HG03108 (cell line): ENCODE measurements around the gene FRMD3.
"Not testable (repeated sequence)": the region's sequence is repeated elsewhere in the genome, so short reads cannot be mapped to it uniquely, and the experiment has no call there.

Experiments
- ATAC-seq: cut with Tn5 transposase; IDR thresholded peaks from one replicate; pipeline ENCODE4 v1.9.1; 2021; ENCODE audit warnings: moderate library complexity; ENCODE audit not compliant: unreplicated experiment

Gene FRMD3

GRCh38 chr9:83523684-83524083, 14.5 kb downstream of the FRMD3 start:
- no peak for ATAC-seq

- no peak for ATAC-seq
Observed at GRCh38 chr9:83521411-83521810, 16.8 kb downstream of the FRMD3 start.

GRCh38 chr9:83521011-83521410, 17.2 kb downstream of the FRMD3 start:
- ATAC-seq = no peak

DNA sequence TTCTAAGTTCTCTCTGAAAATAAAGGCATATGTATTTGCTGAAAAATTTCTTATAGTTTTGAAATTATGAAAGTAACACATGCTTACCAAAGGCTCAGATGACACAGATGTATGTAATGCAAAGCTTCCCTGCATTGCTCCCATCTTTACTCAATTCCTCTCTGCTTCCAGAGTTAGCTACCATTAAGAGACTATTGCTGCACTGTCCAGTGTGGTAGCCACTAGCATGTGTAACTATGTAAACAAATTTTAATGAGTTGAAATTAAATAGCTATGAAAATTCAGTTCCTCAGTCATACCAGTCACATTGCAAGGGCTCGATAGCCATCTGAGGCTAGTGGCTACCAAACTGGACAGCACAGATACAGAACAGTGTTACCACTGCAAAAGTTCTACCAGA, 17.9 kb downstream of the FRMD3 start:
- no peak for ATAC-seq

GRCh38 chr9:83517980-83518379, 20.2 kb downstream of the FRMD3 start:
- not testable (repeated sequence) for ATAC-seq

GRCh38 chr9:83514767-83515166, 23.4 kb downstream of the FRMD3 start:
- ATAC-seq = no peak

GRCh38 chr9:83512621-83513020, 25.6 kb downstream of the FRMD3 start:
- ATAC-seq = no peak

- peak; percentile 88 for ATAC-seq
Observed at GRCh38 chr9:83511051-83511450, 27.1 kb downstream of the FRMD3 start.

DNA sequence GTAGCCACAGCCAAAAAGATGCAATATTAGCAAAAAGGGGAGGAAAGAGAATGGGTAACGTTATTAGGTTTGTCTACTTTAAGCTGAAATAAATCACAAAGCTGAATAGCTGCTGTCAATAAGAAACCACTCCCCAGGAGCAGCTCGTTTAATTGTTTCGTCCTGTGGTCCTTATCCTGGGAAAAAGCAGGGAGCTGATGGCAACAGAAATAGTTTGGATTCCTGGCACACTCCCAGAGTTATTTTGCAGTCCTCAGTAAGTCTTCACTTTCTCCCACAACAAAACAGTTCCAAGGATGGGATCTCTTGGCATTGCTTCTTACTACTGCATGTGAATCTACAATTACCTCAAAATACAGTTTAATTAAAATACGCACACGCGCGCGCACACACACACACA, 28.8 kb downstream of the FRMD3 start:
- no peak for ATAC-seq

DNA sequence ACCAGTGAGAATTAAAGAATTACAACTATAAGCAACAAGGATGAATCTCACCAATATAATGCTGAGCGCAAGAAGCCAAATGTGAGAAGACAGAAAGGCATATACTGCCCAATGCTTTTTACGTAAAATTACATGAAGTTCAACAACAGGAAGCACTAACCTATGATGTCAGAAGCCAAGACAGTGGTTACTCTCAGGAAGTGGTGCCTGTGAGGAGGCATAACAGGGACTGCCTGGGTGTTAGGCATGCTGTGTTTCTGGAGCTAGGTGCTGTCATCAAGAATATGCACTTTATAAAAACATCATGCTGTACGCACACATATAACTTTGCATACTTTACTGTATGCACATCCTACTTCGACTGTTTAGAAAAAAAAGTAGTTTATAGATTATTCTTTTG, 30.1 kb downstream of the FRMD3 start:
- ATAC-seq = no peak

DNA sequence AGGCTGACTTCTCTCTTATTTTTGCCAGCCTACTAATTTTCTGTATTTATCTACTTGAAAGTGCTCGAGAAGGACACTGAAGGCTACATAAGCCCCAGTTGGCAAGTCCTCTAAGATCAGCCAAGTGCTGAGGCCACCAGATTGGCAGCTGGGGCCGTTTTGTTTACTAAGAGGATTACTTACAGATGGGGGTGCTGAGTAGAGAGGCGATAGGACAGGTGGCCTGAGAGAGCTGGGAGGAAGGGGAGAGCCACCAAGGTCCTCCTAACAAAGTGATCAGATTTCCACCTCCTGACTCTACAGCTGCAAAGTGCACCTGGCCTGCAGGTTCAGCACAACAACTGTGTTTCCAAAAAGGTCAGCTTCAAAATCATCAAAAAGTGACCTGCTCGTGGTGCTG, 32.9 kb downstream of the FRMD3 start:
- ATAC-seq = no peak

DNA sequence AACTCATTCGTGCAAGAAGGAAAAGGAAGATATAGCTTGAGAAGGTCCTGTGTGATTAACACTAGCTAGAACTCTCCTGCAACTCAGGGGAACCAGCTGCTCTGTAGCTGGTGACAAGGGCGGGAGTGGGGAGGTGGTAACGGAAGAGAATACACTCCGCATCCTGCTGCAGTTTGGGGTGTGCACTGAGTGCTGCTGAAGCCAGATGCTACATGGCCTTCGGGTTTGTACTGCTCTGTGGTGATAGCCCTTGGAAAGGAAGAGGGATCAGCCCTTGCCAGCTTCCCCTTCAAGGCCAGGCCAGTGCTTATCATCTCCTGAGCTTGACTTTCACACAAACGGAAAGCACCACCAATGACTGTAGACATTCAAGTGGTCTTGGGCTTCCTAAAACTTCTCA, 34.3 kb downstream of the FRMD3 start:
- no peak for ATAC-seq

GRCh38 chr9:83501565-83501964, 36.6 kb downstream of the FRMD3 start:
- no peak for ATAC-seq

- no peak for ATAC-seq
Observed at GRCh38 chr9:83497441-83497840, 40.8 kb downstream of the FRMD3 start.

DNA sequence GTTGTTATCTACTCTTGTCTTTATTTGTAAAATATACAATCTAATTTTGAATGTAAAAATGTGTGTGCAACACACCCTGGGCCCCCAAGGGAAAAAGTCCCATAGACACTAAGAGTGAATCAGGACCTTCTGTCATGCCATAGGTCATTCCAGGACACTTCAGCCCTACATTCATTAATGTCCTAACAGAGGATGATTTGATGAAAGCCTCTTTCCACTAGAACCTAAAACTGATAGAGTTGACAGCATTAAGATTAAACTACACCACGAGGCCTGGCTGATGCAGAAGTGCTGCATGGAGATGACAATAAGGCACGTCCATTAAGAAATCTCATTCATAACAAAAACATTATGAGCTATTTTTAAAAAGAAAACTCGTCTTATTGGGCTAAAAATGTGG, 46.2 kb downstream of the FRMD3 start:
- no peak for ATAC-seq

- no peak for ATAC-seq
Observed at GRCh38 chr9:83491413-83491812, 46.8 kb downstream of the FRMD3 start.

DNA sequence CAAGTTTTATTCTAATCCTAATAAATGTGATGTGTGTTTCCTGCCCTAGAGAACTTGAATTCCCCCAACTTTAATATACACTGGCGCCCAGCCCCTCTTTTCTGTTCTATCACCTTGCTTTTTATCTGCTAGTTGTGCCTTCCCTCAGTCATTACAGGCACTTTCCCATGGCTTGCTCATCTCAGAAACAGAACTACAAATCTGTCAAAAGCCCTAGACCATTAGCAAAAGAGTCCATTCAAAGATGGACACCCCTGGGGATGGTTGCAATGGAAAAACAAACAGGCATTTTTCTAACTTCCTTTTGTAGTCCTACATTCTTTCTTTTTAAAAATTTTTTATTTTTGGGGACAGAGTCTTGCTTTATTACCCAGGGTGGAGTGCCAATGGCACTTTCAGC, 48.2 kb downstream of the FRMD3 start:
- no peak for ATAC-seq

GRCh38 chr9:83484990-83485389, 53.2 kb downstream of the FRMD3 start:
- ATAC-seq = no peak

DNA sequence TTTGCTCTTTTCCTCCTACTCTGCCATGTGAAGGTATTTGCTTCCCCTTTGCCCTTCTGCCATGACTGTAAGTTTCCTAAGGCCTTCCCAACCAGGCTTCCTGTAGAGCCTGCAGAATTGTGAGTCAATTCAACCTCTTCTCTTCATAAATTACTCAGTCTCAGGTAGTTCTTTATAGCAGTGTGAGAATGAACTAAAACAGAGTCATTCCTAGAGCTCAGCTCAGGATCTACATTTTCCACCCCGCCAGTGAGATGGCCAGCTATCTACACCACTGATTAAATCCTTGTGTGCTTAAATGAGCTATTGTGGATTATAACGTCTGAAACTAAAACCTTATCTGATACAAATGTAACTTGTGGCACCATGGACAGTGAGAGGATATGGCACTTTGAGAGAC, 55.0 kb downstream of the FRMD3 start:
- no peak for ATAC-seq

DNA sequence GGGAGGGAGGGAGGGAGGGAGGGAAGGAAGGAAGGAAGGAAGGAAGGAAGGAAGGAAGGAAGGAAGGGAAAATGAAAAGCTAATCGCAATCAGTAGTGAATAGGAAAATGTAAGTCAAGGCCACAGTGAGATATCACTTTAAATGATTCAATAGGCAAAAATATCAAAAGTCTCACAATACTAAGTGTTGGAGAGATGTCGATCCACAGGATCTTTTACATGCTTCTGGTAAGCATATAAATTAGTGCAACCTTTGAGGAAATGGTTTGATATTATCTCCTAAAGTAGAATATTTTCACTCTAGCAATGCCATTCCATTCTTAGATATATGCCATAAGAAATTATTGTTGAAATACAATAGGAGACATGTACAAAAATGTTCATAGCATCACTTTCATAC, 58.4 kb downstream of the FRMD3 start:
- ATAC-seq = no peak

GRCh38 chr9:83477571-83477970, 60.6 kb downstream of the FRMD3 start:
- ATAC-seq = no peak

DNA sequence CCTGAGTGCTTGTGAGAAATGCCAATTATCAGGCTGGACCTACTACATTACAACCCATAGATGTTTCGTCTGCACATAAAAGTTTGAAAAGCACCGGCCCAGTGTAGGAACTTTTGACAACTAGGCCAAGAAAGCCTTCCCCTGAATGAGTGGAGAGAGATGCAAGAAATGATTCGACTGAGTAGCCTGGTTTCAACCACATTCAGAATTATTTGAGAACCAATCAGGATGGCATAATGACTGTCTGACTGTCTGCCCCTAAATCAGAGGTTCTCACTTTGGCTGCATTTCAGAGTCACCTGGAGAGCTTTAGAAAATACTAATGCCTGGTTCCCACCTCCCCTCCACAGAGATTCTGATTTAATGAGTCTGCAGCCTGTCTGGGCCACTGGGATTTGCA, 61.1 kb downstream of the FRMD3 start:
- no peak for ATAC-seq

DNA sequence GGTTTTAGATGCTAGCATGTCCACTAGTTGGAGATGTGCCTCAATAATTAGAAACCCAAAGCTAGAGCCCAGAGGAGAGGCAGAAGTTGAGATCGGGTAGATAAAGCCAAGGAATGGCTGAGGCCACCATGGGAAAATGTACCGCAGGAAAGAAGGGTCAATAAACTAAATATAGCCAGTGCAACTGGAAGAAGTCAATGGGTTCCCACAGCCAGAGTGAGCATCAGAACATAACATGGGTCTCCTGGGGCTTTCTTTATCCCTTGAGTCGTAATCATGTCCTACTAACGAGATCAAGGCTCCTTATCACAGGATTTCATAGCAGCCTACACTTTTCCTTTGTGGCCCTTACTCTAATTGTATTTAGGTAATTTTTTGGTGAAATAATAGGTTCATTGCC, 61.7 kb downstream of the FRMD3 start:
- no peak for ATAC-seq

DNA sequence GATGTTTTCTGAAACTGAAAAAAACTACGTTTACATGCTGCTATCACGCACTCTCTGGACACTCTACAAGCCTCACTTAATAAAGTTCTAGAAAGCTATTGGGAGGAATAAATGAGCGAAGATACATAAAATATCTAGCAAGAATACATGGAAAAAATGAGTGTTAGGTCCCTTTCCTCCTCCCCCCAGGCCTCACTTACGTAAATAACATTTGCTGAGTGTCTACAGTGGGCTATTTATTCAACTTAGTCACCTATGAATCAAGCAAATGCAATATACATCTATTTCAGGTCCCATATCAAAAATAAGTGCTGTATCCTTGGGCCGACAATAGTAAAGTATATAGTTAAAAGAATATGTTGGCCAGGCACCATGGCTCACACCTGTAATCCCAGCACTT, 62.5 kb downstream of the FRMD3 start:
- ATAC-seq = no peak
